Right cardiac atrium (tissue), 5 donors: Measurements from ENCODE around the gene PET100. TPM values are rescaled to one million over a fixed set of nuclear protein-coding genes. Genes with fewer than 3 reads are reported as not detected.

Source experiments
- ATAC-seq, 2 donors: fragments of 200-7000 bp; cut with Tn5 transposase; one replicate each; pipeline versions ENCODE4 v1.8.0 to v1.9.1; 2020; ENCODE audit warnings: moderate library complexity in 2 of 2, mild to moderate bottlenecking in 1 of 2
- DNase-seq, 3 donors: peaks; one replicate each; pipeline ENCODE4 v3.0.0-alpha.2; 2020
- H3K27ac ChIP-seq: one replicate; pipeline ENCODE4 v1.5.1; 2013; ENCODE audit warnings: mild to moderate bottlenecking, low read length, control low read depth, moderate library complexity
- H3K27me3 ChIP-seq: one replicate; pipeline ENCODE4 v1.6.1; 2013; ENCODE audit not compliant: control insufficient read depth, insufficient read depth
- H3K4me1 ChIP-seq: one replicate; pipeline ENCODE4 v1.6.1; 2013; ENCODE audit warnings: low read length; ENCODE audit not compliant: control insufficient read depth, insufficient read depth
- H3K4me3 ChIP-seq: one replicate; pipeline ENCODE4 v1.5.1; 2013; ENCODE audit warnings: low read length, control low read depth
- H3K9me3 ChIP-seq: one replicate; pipeline ENCODE4 v1.6.1; 2013; ENCODE audit warnings: low read length; ENCODE audit not compliant: control insufficient read depth
- WGBS: extraction: QIAGEN DNeasy Blood & Tissue Kit; methylation state at CpG from one replicate; pipeline ENCODE4 v1.1.7; 2013; 5-methylcytosine and 5-hydroxymethylcytosine counted together
- intact Hi-C, 4 donors: fragments of 100-400 bp; cut with DNase I; formaldehyde crosslinking; loops; one replicate each; pipeline versions ENCODE4 v1.11.0 to v1.14.0; 2022 to 2023
- polyA plus RNA-seq: library from polyadenylated mRNA; stranded (reverse); fragments of 200-250 nt; gene quantifications from one replicate; pipeline ENCODE4 v1.2.3, GENCODE V29; 2013
- total RNA-seq, 4 donors: library from RNA; stranded (reverse); fragmentation: NEBNext Ultra II Directional; extraction: Animal tissue kit (Norgen Biotek cat#: 25700); gene quantifications; one replicate each; pipeline ENCODE4 v1.2.1, GENCODE V29; 2021
- donor health status: healthy with polysubstance abuse.
- donor health status: DM: no; HTN: yes; CAD: no.
- donor health status: DM: no; HTN: no; CAD: no.
- donor health status: DM: no; HTN: yes; CAD: no; lungs with severe emphysema.
- donor health status: DM: yes; HTN: yes; CAD: no.

The PET100 gene
- total and polyA plus RNA-seq, 5 donors, result 136 to 194 (median 175) TPM

DNA sequence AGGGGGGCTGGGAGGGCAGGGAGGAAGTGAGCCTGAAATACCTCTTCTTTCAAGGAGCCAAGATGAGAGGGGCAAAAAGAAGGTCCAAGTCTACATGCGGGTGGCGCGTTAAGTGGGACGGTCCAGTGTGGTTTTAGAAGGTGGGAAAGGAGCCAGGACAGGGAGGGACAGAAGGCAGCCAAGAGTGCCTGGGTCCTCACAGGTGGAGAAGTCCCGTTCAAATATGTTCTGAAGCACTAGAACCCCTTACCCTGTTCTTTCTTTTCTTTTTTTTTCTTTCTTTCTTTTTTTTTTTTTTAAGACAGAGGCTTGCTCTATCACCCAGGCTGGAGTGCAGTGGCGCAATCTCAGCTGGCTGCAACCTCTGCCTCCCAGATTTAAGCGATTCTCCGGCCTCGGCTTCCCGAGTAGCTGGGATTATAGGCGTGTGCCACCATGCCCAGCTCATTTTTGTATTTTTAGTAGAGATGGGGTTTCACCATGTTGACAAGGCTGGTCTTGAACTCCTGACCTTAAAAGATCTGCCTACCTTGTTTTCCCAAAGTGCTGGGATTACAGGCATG lies 26.6 kb upstream of the PET100 start:
- H3K27ac ChIP-seq, result no peak overlapping the region
- no peak for ATAC-seq
- no peaks in the 10 kb centered on the region for H3K27me3 ChIP-seq
- H3K4me3 ChIP-seq, result no peak overlapping the region
- H3K9me3 ChIP-seq, result no peaks in the 10 kb centered on the region
- DNase-seq, result peak in 1 of 3 donors; percentile 30
- intact Hi-C loops, result no loop called here
- no peaks in the 10 kb centered on the region for H3K4me1 ChIP-seq
- 53% methylated on average over 11 of the region's 11 CpGs for WGBS

DNA sequence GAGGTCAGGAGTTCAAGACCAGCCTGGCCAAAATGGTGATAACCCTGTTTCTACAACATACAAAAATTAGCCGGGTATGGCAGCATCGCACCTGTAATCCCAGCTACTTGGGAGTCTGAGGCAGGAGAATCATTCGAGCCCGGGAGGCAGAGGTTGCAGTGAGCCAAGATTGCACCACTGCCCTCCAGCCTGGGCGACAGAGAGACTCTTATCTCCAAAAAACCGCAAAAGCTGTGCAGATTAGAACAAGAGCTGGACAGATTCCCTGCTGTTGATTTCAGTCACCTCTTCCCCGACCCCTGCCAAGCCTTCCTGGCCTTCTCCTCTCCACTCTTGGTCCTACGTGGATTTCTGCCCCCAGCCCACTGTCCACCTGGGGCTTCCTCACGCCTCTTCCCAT lies 25.7 kb upstream of the PET100 start:
- Histone ChIP-seq H3K4me3 (no peak overlapping the region), H3K9me3 (no peaks in the 10 kb centered on the region), H3K4me1 (no peaks in the 10 kb centered on the region), H3K27me3 (no peaks in the 10 kb centered on the region), H3K27ac (no peak overlapping the region)
- ATAC-seq, result no peak
- intact Hi-C loops, result no loop called here
- WGBS, result 59% methylated on average over 9 of the region's 9 CpGs
- peak in 1 of 3 donors; percentile 29 for DNase-seq

DNA sequence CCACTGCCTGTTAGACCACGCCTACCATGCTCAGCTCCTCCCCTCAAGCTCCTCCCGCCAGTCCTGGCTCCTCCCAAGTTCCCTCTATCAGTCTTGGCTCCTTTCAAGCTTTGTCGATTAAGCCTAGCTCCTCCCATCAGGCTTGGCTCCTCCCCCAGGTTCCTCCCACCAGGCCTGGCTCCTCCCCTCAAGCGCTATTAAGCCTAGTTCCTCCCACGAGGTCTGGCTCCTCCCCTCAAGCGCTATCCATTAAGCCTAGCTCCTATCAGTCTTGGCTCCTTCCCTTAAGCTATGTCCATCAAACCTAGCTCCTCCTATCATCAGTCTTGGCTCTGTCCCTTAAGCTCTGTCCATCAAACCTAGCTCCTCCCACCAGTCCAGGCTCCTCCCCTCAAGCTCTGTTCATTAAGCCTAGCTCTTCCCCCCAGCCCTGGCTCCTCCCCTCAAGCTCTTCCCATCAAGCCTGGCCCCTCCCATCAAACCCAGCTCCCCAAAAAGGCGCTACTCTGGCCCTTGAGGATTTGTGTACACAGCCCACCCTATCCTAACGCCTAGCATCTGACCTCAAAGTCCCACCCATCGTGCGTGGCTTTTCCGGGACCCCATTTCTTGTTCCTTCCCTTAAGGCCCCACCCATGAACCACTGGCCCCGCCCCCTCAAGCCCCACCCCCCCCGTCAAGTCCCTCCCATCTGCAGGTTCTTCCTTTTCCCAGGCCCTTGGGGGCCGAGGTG lies 23.9 kb upstream of the PET100 start:
- DNase-seq (peak in 1 of 3 donors; percentile 26), ATAC-seq (no peak)
- intact Hi-C loops, result no loop called here
- H3K27ac ChIP-seq, result no peak overlapping the region
- 68% methylated on average over 14 of the region's 14 CpGs for WGBS
- H3K9me3 ChIP-seq, result no peaks in the 10 kb centered on the region
- no peaks in the 10 kb centered on the region for H3K27me3 ChIP-seq
- no peaks in the 10 kb centered on the region for H3K4me1 ChIP-seq
- H3K4me3 ChIP-seq, result no peak overlapping the region

DNA sequence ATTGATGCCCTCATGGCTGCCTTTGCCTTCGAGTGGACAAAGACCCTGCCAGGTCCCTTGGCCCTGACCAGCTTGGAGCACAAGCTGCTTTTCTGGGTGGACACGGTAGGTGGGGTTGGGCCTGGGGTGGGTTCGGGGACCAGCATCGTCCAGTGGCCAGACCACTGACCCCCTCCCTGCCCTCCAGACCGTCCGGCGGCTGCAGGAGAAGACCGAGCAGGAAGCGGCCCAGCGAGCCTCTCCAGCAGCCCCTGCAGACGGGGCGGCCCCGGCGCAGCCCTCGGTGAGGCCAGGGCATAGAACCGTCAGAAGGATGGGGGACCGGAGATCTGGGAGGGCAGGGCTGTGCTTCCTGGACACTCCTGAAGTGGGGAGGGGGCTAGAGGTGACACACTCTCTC lies 23.3 kb upstream of the PET100 start:
- DNase-seq (peak in 1 of 3 donors; percentile 55), ATAC-seq (no peak)
- Histone ChIP-seq H3K9me3 (no peaks in the 10 kb centered on the region), H3K4me3 (no peak overlapping the region), H3K27ac (no peak overlapping the region), H3K27me3 (no peaks in the 10 kb centered on the region), H3K4me1 (no peaks in the 10 kb centered on the region)
- WGBS, result 80% methylated on average over 17 of the region's 17 CpGs
- intact Hi-C loops, result no loop called here

DNA sequence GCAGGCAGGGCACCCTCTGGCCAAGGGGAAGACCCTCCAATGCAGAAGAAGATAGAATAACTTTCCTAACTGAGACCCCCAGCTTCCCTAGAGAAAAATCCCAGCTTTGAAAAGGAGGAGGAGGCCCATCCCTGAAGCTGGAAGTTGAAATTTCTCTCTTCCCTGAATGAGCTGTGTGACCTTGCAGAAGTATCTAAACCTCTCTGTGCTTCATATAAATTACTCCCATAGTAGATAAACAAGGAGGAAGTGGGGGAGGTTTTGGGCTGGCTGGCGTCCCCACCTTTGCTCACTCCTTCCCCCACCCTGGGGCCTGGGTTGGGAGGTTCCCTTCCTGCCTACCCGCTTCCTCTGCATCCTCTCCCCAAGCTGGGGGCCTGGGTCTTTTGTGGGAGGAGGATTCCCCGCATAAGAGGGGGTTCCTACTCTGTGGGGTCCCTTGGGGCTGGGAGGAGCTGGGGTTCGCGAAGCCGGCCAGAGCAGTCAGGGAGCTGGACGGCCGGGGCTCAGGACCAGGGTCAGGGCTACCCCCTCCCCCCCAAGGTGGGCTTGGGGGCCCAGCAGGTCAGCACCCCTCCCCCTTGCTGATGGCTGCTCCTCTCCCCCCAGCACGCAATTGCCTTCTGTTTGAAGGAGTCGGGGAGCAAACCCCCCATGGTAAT lies 22.2 kb upstream of the PET100 start:
- Histone ChIP-seq H3K9me3 (no peaks in the 10 kb centered on the region), H3K27ac (no peak overlapping the region), H3K4me1 (no peaks in the 10 kb centered on the region), H3K27me3 (no peaks in the 10 kb centered on the region), H3K4me3 (no peak overlapping the region)
- no peak for ATAC-seq
- intact Hi-C loops, result no loop called here
- 73% methylated on average over 10 of the region's 10 CpGs for WGBS
- no peak for DNase-seq

DNA sequence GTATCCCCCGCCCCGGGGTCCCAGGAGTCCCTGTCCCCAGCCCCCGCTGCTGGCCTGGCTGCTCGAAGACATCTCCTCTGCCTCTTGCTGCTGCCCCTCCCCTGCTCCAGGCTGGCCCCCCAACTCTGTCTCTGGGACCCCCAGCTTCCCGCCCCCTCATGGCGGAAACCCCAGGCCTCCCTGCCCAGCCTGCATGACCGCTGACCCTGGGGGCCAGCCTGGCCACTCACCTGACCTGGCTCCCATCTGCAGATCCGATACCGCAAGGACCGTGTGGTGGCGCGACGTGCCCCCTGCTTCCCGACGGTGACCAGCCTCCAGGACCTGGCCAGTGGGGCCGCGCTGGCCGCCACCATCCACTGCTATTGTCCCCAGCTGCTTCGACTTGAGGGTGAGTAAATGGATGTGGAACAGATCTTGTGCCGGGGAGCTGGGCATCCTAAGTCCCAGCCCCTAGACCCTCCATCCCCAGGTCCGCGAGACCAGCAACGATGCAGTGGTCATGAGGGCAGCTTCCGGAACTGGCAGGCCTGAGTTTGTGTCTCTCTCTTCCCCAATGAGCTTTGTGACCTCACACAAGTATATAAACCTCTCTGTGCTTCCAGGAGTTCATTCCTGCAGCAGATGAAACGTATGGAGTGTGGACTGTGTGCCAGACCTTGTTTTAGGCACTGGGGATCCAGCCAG lies 21.6 kb upstream of the PET100 start:
- ATAC-seq (no peak), DNase-seq (no peak)
- 87% methylated on average over 25 of the region's 25 CpGs for WGBS
- Histone ChIP-seq H3K9me3 (no peaks in the 10 kb centered on the region), H3K4me1 (no peaks in the 10 kb centered on the region), H3K27me3 (no peaks in the 10 kb centered on the region), H3K27ac (no peak overlapping the region), H3K4me3 (no peak overlapping the region)
- intact Hi-C loops, result no loop called here

DNA sequence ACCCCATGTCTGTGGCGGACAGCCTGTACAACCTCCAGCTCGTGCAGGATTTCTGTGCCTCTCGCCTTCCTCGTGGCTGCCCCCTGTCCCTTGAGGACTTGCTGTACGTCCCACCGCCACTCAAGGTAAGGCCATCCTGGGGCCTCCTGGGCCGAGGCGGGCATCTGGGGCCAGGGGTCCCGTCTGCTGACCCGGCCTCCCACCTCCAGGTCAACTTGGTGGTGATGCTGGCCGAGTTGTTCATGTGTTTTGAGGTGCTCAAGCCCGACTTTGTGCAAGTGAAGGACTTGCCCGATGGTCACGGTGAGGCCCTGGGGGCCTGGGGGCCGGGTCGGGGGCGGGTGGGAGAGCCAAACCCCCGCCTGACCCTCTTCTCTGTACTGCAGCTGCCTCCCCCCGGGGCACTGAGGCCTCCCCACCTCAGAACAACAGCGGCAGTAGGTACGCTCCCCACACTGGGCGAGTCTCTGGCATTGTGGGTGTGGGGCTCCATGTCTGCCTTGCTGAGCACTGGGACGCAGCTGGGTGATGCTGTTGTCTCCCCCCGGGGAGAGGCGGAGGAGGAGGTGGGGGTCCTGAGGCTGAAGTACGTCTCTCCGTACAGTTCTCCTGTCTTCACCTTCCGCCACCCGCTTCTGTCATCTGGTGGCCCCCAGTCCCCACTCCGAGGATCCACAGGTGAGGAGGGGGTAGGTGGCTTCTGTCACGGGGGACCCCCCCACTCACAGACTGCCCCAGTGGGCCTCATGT lies 18.9 kb upstream of the PET100 start:
- WGBS, result 80% methylated on average over 31 of the region's 31 CpGs
- Histone ChIP-seq H3K27me3 (no peaks in the 10 kb centered on the region), H3K4me3 (no peak overlapping the region), H3K4me1 (no peaks in the 10 kb centered on the region), H3K9me3 (no peaks in the 10 kb centered on the region), H3K27ac (no peak overlapping the region)
- ATAC-seq (no peak), DNase-seq (peak in 1 of 3 donors; percentile 57)
- intact Hi-C loops, result no loop called here

DNA sequence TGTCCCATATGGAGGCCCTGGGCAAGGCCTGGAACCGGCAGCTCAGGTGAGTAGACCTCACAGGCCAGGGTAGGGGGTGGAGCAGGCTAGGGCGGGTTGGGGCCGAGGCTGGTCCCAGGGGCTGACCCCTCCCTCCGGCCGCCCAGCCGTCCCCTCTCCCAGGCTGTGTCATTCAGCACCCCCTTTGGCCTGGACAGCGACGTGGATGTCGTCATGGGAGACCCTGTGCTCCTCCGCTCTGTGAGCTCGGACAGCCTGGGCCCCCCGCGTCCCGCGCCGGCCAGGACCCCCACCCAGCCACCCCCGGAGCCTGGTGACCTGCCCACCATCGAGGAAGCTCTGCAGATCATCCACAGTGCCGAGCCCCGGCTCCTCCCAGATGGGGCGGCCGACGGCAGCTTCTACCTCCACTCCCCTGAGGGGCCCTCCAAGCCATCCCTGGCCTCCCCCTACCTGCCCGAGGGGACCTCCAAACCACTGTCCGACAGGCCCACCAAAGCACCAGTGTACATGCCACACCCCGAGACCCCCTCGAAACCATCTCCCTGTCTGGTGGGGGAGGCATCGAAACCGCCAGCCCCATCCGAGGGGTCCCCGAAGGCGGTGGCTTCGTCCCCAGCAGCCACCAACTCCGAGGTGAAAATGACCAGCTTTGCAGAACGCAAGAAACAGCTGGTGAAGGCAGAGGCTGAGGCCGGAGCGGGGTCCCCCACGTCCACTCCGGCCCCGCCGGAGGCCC lies 17.9 kb upstream of the PET100 start:
- Histone ChIP-seq H3K27me3 (no peaks in the 10 kb centered on the region), H3K9me3 (no peaks in the 10 kb centered on the region), H3K4me1 (no peaks in the 10 kb centered on the region), H3K4me3 (no peak overlapping the region), H3K27ac (no peak overlapping the region)
- 81% methylated on average over 41 of the region's 41 CpGs for whole genome bisulfite sequencing
- DNase-seq (peak in 1 of 3 donors; percentile 55), ATAC-seq (peak in 1 of 2 donors; percentile 15)
- intact Hi-C loops, result no loop called here

DNA sequence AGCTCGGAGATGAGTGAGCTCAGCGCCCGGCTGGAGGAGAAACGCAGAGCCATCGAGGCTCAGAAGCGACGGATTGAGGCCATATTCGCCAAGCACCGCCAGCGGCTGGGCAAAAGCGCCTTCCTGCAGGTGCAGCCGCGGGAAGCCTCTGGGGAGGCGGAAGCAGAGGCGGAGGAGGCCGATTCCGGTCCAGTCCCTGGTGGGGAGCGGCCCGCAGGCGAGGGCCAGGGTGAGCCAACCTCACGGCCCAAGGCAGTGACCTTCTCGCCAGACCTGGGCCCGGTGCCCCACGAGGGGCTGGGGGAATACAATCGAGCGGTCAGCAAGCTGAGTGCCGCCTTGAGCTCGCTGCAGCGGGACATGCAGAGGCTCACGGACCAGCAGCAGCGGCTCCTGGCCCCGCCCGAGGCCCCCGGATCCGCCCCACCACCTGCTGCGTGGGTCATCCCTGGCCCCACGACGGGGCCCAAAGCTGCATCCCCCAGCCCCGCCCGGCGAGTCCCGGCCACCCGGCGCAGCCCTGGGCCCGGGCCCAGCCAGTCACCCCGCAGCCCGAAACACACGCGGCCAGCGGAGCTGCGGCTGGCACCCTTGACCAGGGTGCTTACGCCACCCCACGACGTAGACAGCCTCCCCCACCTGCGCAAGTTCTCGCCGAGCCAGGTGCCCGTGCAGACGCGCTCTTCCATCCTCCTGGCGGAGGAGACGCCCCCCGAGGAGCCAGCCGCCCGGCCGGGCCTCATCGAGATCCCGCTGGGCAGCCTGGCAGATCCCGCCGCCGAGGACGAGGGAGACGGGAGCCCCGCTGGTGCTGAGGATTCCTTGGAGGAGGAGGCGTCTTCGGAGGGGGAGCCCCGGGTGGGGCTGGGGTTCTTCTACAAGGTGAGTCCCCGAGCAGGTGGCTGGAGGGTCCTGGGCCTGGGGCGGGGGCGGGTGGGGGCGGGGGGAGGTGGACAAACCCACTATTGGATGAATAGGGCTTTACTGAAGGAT lies 17.0 kb upstream of the PET100 start:
- 90% methylated on average over 81 of the region's 81 CpGs for WGBS
- no peaks in the 10 kb centered on the region for H3K4me1 ChIP-seq
- ATAC-seq (no peak), DNase-seq (peak in 2 of 3 donors; percentile 18 to 63)
- no peaks in the 10 kb centered on the region for H3K27me3 ChIP-seq
- H3K27ac ChIP-seq, result no peak overlapping the region
- H3K9me3 ChIP-seq, result no peaks in the 10 kb centered on the region
- no peak overlapping the region for H3K4me3 ChIP-seq
- intact Hi-C loops, result no loop called here
